ENCODE measurements around the gene SNX24.
"Not testable (repeated sequence)": the region's sequence is repeated elsewhere in the genome, so short reads cannot be mapped to it uniquely, and the experiment has no call there.

The SNX24 gene

DNA sequence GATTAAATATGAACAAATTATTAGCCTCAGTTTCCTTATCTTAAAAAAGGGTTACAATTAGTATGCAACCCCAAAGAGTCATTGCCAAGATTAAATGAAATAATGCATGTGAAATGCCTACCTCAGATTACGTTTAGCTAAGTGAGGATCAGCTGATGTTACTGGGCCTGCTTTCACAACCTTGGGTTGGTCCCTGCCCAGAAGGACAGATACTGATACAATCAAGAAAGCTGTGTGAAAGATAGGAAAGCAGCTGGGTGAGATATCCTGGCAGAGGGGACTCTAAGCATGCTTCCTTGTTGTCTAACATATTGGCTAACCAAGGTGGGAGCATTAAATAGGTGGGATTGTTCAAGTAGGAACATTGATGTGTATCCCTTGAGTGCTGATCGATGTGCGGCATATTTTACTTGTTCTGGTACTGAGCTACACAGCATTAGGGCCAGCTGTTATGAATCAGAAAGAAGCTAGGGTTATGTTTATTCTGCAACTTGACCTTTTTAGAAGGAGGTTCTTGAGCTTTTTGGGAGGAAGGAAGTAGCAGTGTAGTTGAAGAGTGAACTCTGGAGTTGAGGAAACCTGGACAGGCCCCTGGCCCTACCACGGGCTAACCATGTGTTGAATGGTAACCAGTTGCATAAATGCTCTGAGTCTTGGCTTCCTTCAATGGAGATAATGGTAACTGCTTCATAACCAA is 28.9 kb downstream of the SNX24 start:
- DNase-seq: no peak

- no peak for DNase-seq
These were observed 32.1 kb downstream of the SNX24 start for GRCh38 chr5:122877518-122877917.

- DNase-seq: no peak
These were observed 33.7 kb downstream of the SNX24 start for GRCh38 chr5:122879076-122879475.

- DNase-seq: no peak
These were observed 34.8 kb downstream of the SNX24 start for GRCh38 chr5:122880170-122880689.

- no peak for DNase-seq
These were observed 35.3 kb downstream of the SNX24 start for GRCh38 chr5:122880749-122881148.

GRCh38 chr5:122882831-122883230 is 37.4 kb downstream of the SNX24 start:
- no peak for DNase-seq

GRCh38 chr5:122885045-122885517 is 39.7 kb downstream of the SNX24 start:
- no peak for DNase-seq

- no peak for DNase-seq
These were observed 40.5 kb downstream of the SNX24 start for GRCh38 chr5:122885891-122886290.

- no peak for DNase-seq
These were observed 49.7 kb downstream of the SNX24 start for GRCh38 chr5:122895141-122895540.

DNA sequence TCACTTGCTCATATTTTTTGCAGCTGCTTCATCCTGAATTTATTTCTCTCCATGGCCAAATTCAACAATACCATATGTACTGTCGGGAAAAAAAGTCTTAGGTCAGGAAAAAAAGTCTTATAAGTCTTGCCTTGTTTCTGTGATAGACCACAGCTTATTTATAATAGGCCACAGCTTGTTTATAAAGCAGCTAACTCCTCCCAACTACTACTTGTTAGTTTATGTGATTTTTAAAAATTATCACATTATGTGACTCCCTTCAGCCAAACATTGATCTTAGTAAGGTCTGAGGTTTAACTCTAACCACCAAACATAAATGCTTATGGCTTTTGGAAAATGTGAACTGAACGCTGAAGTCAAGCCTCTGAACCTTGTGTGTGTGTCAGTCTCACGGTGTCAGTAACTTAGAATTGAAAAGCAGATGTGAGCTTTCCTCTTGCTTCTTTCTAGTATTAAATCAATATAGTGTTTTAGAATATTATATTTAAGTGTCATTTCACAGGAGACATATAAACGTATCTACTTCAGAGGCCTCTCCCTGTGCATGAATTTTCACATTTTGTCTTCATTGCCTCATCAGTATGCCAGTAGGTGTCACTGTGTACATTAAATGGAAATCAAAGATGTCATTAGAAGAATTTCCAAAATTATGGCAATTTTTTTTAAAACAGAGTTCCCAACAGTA is 51.3 kb downstream of the SNX24 start:
- peak; percentile 35 for DNase-seq

GRCh38 chr5:122897283-122897602 is 51.8 kb downstream of the SNX24 start:
- no peak for DNase-seq

DNA sequence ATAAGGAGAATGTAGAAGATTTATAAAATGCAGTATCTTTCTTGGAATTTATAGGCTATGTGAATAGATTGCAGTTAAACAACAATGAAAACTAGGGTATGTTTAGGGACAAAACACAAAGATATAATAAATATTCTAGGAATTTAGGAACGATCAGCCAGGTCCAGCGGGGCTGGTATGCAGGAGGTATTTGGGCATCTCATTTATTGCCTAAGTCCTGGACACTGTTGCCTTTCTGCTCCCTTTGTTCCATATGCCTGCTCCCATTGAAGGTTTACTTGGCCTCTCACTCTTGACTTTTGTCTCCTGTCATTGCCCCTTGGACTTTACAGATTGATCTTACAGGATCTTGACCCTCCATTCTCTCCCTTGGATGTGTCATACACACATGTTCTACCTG is 55.9 kb downstream of the SNX24 start:
- no peak for DNase-seq

DNA sequence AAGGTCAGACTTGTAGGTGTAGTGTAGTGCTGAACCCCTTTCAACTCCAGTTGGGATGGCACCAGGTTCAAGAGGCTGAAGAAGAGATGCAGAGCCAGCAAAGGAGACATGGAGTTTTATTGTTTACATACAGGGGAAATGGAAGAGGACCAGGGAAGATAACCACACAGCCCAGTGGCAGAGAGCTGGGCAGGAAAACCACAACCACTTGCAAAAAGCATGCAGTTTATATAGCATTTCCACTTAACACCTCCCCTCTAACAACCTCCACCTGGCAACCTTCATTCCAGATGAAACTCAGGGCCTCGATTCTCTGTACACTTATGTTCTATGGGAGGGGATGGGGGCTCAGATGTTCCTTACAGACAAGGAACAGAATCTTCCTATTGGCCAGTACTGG is 56.9 kb downstream of the SNX24 start:
- no peak for DNase-seq

GRCh38 chr5:122906768-122907167 is 61.4 kb downstream of the SNX24 start:
- no peak for DNase-seq

DNA sequence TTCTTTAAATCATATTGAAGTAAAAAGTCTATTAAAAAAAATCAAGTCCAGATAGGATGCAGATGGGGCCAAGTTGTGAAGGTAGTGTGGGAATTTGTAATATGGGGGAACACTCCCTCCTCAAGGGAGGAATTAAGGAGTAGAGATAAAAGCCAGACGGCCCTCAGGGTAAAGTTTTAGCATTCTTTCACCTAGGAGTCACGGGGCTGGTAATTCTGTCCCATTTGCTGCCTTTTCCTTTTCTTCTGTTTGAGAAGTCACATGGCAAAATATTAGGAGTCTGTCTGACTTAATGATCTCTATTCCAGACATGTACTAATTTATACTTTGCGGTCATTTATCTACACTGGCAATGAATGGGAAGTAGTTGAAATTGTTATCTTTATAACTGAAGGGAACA is 61.9 kb downstream of the SNX24 start:
- no peak for DNase-seq

DNA sequence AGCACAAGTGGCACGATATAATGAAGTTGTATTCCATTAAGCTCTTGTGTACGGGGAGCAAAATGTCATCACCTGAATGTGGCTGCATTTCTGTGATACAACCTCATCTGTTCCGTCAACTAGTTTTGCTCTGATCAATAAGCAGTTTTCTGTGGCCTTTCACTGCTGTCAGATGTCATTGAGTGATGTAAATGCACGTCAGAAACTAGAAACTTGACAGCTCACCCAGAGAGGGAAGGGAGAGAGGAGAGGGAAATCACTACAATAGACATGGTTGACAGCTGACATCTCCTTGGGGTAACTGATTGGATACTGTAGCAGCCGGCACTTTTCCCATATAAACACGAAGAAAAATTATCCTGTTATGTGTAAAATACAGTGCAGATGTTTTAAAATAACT is 62.7 kb downstream of the SNX24 start:
- DNase-seq: no peak

DNA sequence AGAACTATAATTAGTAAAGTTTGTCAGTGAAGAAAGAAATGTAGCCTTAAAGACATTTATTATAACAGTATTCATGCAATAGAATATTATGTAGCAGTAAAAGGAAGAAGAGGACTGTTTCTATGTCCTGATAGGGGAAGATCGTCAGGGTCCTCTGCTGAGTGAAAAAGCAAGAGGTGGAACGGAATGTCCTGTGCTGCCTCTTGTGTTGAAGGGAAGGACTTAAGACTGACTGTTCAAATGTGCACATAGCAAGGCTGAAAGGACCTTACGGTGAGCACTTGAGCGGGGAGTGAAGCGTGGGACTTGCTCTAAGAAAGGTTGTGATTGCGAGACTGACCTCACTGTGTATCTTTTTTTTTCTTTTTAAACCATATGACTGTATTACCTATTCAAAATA is 63.2 kb downstream of the SNX24 start:
- DNase-seq: no peak

DNA sequence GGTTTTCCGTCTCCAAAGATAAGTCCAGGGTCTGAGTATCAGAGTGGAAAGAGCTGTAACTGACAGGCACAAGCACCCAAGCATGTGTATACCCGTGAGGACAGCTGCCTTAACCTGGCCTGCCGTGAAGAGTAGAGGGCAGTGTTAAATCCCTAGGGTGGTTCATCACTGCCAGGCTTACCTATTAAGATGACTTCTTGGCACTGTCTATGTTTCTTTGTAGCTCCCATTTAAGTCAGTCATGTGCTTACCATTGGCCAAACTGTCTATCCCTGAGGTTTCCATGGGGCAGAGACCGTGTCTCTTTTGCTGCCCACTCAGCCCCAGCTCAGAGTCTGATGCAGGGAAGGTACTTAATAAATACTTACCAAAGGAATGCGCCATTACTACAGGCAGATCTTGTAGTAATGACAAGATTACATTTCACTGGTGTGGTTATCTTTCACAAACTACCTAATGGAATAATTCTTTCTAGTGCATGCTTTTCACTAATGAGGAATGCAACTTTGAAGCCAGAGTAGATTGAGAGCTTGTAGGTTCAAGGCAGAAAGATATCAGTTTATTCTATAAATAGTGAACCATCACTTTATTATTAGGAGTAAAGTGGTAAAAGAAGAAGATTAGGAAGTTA is 64.2 kb downstream of the SNX24 start:
- DNase-seq: no peak

GRCh38 chr5:122913436-122913835 is 68.0 kb downstream of the SNX24 start:
- not testable (repeated sequence) for DNase-seq

GRCh38 chr5:122915717-122916461 is 70.5 kb downstream of the SNX24 start:
- DNase-seq: no peak

GRCh38 chr5:122916490-122916889 is 71.1 kb downstream of the SNX24 start:
- DNase-seq: no peak

DNA sequence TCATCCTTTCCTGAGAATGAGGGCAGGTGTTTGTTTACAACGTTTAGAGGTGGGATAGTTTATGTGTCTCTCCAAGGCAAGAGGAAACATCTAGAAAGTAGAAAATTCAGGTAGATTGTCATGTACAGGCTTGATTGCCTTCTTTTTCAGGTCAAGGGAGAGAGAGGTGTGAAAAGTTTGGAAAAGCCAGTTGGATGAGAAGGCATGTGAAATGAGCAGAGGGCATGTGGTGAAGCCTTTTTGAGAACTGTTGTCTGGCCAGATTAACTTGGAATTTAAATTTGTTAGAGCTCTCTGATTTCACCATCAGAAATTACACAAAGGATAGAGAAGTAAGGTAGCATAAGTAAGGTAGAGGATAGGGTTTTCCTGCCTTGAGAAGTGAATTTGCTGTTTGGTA is 74.6 kb downstream of the SNX24 start:
- no peak for DNase-seq

- DNase-seq: no peak
These were observed 76.4 kb downstream of the SNX24 start for GRCh38 chr5:122921826-122922225.

All from NCI-H1694 (cell line).